HepG2 (cell line): ENCODE results near the gene HYDIN. TPM values are rescaled to one million over a fixed set of nuclear protein-coding genes. Genes with fewer than 3 reads are reported as not detected.

Experiments used
- ADNP ChIP-seq: sonication (generic); formaldehyde crosslinking; IDR thresholded peaks from 2 replicates; pipeline ENCODE4 v1.4.0; 2020; ENCODE audit warnings: missing genetic modification reagents
- DNMT1 ChIP-seq: sonication (generic); formaldehyde crosslinking; IDR thresholded peaks from 2 replicates; pipeline ENCODE4 v1.5.1; 2020; ENCODE audit warnings: mild to moderate bottlenecking, missing genetic modification reagents
- FOXP4 ChIP-seq: sonication (generic); formaldehyde crosslinking; IDR thresholded peaks from 2 replicates; pipeline ENCODE4 v1.4.0; 2020; ENCODE audit warnings: missing genetic modification reagents
- GATAD1 ChIP-seq: IDR thresholded peaks from 2 replicates; pipeline ENCODE4 v1.6.1; 2016; ENCODE audit warnings: missing genetic modification reagents, missing compliant biosample characterization
- HINFP ChIP-seq: sonication (generic); formaldehyde crosslinking; IDR thresholded peaks from 2 replicates; pipeline ENCODE4 v1.4.0; 2020; ENCODE audit warnings: low read depth, mild to moderate bottlenecking, missing genetic modification reagents
- KDM1A ChIP-seq: IDR thresholded peaks from 2 replicates; pipeline ENCODE4 v1.6.1; 2016; ENCODE audit warnings: missing compliant biosample characterization
- PHF20 ChIP-seq: sonication (generic); formaldehyde crosslinking; IDR thresholded peaks from 2 replicates; pipeline ENCODE4 v1.5.0; 2020; ENCODE audit warnings: mild to moderate bottlenecking, missing genetic modification reagents
- PHF21A ChIP-seq: sonication (generic); formaldehyde crosslinking; IDR thresholded peaks from 2 replicates; pipeline ENCODE4 v1.5.0; 2020; ENCODE audit warnings: mild to moderate bottlenecking, missing genetic modification reagents
- RCOR2 ChIP-seq: IDR thresholded peaks from 2 replicates; pipeline ENCODE4 v1.6.1; 2016; ENCODE audit warnings: missing biosample characterization, missing genetic modification reagents
- TAF15 ChIP-seq: fragments of 200-400 bp; formaldehyde crosslinking; IDR thresholded peaks from one replicate; pipeline ENCODE4 v1.6.1; 2018; ENCODE audit warnings: mild to moderate bottlenecking, low read depth, low read length; ENCODE audit not compliant: poor library complexity, severe bottlenecking
- YEATS4 ChIP-seq: sonication (generic); formaldehyde crosslinking; IDR thresholded peaks from 2 replicates; pipeline ENCODE4 v1.4.0; 2020; ENCODE audit warnings: missing genetic modification reagents, borderline replicate concordance
- ZKSCAN5 ChIP-seq: sonication (generic); formaldehyde crosslinking; IDR thresholded peaks from 2 replicates; pipeline ENCODE4 v1.5.1; 2020; ENCODE audit warnings: mild to moderate bottlenecking, missing genetic modification reagents
- ZMAT3 ChIP-seq: sonication (generic); formaldehyde crosslinking; conservative IDR thresholded peaks from 2 replicates; pipeline ENCODE4 v1.7.0; 2021; ENCODE audit warnings: missing genetic modification reagents
- ZNF18 ChIP-seq: sonication (generic); formaldehyde crosslinking; IDR thresholded peaks from 2 replicates; pipeline ENCODE4 v1.8.0; 2022; ENCODE audit warnings: mild to moderate bottlenecking, missing genetic modification reagents; ENCODE audit not compliant: insufficient replicate concordance
- ZNF20 ChIP-seq: sonication (generic); formaldehyde crosslinking; IDR thresholded peaks from 2 replicates; pipeline ENCODE4 v1.4.0; 2020; ENCODE audit warnings: mild to moderate bottlenecking, moderate library complexity, missing genetic modification reagents
- ZNF562 ChIP-seq: sonication (generic); formaldehyde crosslinking; IDR thresholded peaks from 2 replicates; pipeline ENCODE4 v1.8.0; 2022; ENCODE audit warnings: missing genetic modification reagents, borderline replicate concordance
- ZNF670 ChIP-seq: sonication (generic); formaldehyde crosslinking; IDR thresholded peaks from 2 replicates; pipeline ENCODE4 v1.8.0; 2022; ENCODE audit warnings: mild to moderate bottlenecking, missing genetic modification reagents, borderline replicate concordance
- ZNF703 ChIP-seq: sonication (generic); formaldehyde crosslinking; IDR thresholded peaks from 2 replicates; pipeline ENCODE4 v1.5.1; 2020; ENCODE audit warnings: missing genetic modification reagents, mild to moderate bottlenecking, moderate library complexity, borderline replicate concordance
- ZNF768 ChIP-seq: sonication (generic); formaldehyde crosslinking; IDR thresholded peaks from 2 replicates; pipeline ENCODE4 v1.4.0; 2020; ENCODE audit warnings: missing genetic modification reagents
- ZNF879 ChIP-seq: sonication (generic); formaldehyde crosslinking; IDR thresholded peaks from 2 replicates; pipeline ENCODE4 v1.8.1; 2023; ENCODE audit warnings: missing genetic modification reagents
- polyA plus RNA-seq, 8 experiments: library from polyadenylated mRNA; depleted of rRNA in 3 of 8; stranded (reverse) in 7 of 8; unstranded in 1 of 8; fragments of >200 nt; fragmentation: Illumina TruSeq in 4 of 8; extraction: Trizol in 4 of 8; gene quantifications; 2 replicates each; pipeline versions ENCODE4 v1.2.1 to v1.2.3, GENCODE V29; 2011 to 2016; ENCODE audit warnings: low read depth in 4 of 8, missing spikeins in 1 of 8, mixed read lengths in 1 of 8; ENCODE audit not compliant: insufficient read depth in 1 of 8
- total RNA-seq, 5 experiments: library from RNA; depleted of rRNA; stranded (reverse); fragments of >200 nt; fragmentation: Illumina TruSeq; extraction: Trizol; gene quantifications; 2 replicates each; pipeline ENCODE4 v1.2.3, GENCODE V29; 2016; ENCODE audit warnings: low read depth in 1 of 5
- TF ChIP-seq, protein P1 (sequence below): sonication (generic); formaldehyde crosslinking; IDR thresholded peaks from 2 replicates; pipeline ENCODE4 v1.5.0; 2020; ENCODE audit warnings: missing genetic modification reagents, mild to moderate bottlenecking, borderline replicate concordance
- TF ChIP-seq, protein P2 (sequence below): sonication (generic); formaldehyde crosslinking; IDR thresholded peaks from 2 replicates; pipeline ENCODE4 v1.8.0; 2022; ENCODE audit warnings: missing genetic modification reagents, mild to moderate bottlenecking, borderline replicate concordance
- TF ChIP-seq, protein P3 (sequence below): sonication (generic); formaldehyde crosslinking; IDR thresholded peaks from 2 replicates; pipeline ENCODE4 v1.5.0; 2020; ENCODE audit warnings: mild to moderate bottlenecking, low read depth, missing genetic modification reagents, borderline replicate concordance

HYDIN gene
- total and polyA plus RNA-seq, 2 of the 13 experiments (the other 11 are each of a cell fraction or from before 2014, with no cell fraction given): not detected

DNA sequence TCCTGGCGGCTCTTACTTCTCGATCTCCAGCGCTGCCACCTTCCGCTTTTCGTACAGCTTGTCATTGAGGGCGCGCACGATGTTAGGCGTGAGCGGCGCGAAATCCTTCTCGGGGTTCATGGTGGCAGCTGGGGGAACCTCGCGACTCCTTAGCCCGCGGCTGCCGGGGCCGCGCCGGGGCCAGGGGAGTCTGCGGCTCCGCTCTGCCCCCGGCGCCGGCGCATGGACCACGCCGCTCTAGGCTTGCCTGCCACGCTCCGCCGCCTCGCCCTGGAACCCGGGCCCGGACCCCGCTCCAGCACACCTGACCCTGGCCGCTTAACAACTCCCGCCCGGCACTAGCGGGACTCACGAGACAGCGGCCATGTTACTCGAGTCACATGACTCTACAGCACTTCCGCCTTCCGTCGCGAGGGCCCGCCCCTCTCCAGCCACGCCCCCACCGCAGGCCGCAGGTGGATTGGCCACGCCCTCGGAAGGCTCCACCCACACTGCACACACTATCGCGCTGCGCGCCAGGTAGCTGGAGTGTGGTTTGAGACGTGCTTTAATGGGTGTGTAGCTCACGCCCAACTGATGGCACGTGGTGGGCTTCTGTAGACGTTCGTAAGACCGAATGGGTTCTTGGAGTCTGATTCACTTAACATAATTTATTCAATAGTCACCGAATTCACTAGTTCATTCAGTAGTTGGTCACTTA lies 429.6 kb downstream of the HYDIN start, which contains the start of gene VAC14 (continued):
- no peak for TF ChIP-seq HINFP (CRISPR knock-in tag)
- 0 out of 2 replicates have a peak, but pooled peaks have one; percentile 57 for TF ChIP-seq ZNF879 (CRISPR knock-in tag)
- TF ChIP-seq DNMT1 (CRISPR knock-in tag): 0 out of 2 replicates have a peak, but pooled peaks have one; percentile 74
- TF ChIP-seq ZNF768 (CRISPR knock-in tag): peak; percentile 63
- no peak for TF ChIP-seq ZNF670 (CRISPR knock-in tag)
- TF ChIP-seq, protein P1, sequence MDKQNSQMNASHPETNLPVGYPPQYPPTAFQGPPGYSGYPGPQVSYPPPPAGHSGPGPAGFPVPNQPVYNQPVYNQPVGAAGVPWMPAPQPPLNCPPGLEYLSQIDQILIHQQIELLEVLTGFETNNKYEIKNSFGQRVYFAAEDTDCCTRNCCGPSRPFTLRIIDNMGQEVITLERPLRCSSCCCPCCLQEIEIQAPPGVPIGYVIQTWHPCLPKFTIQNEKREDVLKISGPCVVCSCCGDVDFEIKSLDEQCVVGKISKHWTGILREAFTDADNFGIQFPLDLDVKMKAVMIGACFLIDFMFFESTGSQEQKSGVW (CRISPR knock-in tag): no peak
- TF ChIP-seq RCOR2 (CRISPR knock-in tag): no peak
- no peak for TF ChIP-seq ZNF18
- TF ChIP-seq, protein P2, sequence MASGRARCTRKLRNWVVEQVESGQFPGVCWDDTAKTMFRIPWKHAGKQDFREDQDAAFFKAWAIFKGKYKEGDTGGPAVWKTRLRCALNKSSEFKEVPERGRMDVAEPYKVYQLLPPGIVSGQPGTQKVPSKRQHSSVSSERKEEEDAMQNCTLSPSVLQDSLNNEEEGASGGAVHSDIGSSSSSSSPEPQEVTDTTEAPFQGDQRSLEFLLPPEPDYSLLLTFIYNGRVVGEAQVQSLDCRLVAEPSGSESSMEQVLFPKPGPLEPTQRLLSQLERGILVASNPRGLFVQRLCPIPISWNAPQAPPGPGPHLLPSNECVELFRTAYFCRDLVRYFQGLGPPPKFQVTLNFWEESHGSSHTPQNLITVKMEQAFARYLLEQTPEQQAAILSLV: peak; percentile 87; the same call in 1 of the 2 replicates
- peak; percentile 82; the same call in 1 of the 2 replicates for TF ChIP-seq YEATS4 (CRISPR knock-in tag)
- no peak for TF ChIP-seq ZKSCAN5 (CRISPR knock-in tag)
- TF ChIP-seq KDM1A (CRISPR knock-in tag): no peak
- TF ChIP-seq ZNF20 (CRISPR knock-in tag): no peak
- TF ChIP-seq TAF15: no peak
- TF ChIP-seq ZMAT3 (CRISPR knock-in tag): peak; percentile 94
- no peak for TF ChIP-seq PHF21A (CRISPR knock-in tag)
- peak; percentile 100 for TF ChIP-seq PHF20 (CRISPR knock-in tag)
- no peak for TF ChIP-seq FOXP4 (CRISPR knock-in tag)
- TF ChIP-seq GATAD1 (CRISPR knock-in tag): peak; percentile 100
- no peak for TF ChIP-seq ZNF703 (CRISPR knock-in tag)
- TF ChIP-seq, protein P3, sequence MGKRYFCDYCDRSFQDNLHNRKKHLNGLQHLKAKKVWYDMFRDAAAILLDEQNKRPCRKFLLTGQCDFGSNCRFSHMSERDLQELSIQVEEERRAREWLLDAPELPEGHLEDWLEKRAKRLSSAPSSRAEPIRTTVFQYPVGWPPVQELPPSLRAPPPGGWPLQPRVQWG (CRISPR knock-in tag): no peak
- TF ChIP-seq ZNF562: no peak
- TF ChIP-seq ADNP: no peak
